Astrocyte (in vitro differentiated cells and primary cell): Measurements from ENCODE around the gene TWIST2. TPM values are rescaled to one million over a fixed set of nuclear protein-coding genes. Genes with fewer than 3 reads are reported as not detected.

Experiments used
- DNase-seq: peaks from one replicate; pipeline ENCODE4 v3.0.0-alpha.2; 2010; ENCODE audit warnings: low read depth
- FAIRE-seq: peaks from 2 replicates; lab custom pipeline; 2011; peaks lifted over from hg19 to GRCh38; lab: Jason Lieb, UNC
- H2AFZ ChIP-seq: 2 replicates; pipeline ENCODE4 v1.6.0; 2012; ENCODE audit warnings: low read depth, low read length, inconsistent platforms
- H3K27ac ChIP-seq: 2 replicates; pipeline ENCODE4 v1.5.1; 2011; ENCODE audit warnings: low read depth, low read length, inconsistent platforms
- H3K27me3 ChIP-seq: 2 replicates; pipeline ENCODE4 v1.6.0; 2011; ENCODE audit warnings: low read length, inconsistent platforms; ENCODE audit not compliant: insufficient read depth
- H3K36me3 ChIP-seq: 2 replicates; pipeline ENCODE4 v1.5.1; 2011; ENCODE audit warnings: low read length, inconsistent platforms; ENCODE audit not compliant: insufficient read depth
- H3K4me1 ChIP-seq: 2 replicates; pipeline ENCODE4 v1.5.1; 2011; ENCODE audit warnings: low read length, inconsistent platforms; ENCODE audit not compliant: insufficient read depth
- H3K4me2 ChIP-seq: 2 replicates; pipeline ENCODE4 v1.6.0; 2012; ENCODE audit warnings: low read length, inconsistent platforms
- H3K4me3 ChIP-seq: 2 replicates; pipeline ENCODE4 v1.5.1; 2011; ENCODE audit warnings: low read depth, mild to moderate bottlenecking, low read length, inconsistent platforms; ENCODE audit not compliant: insufficient read depth
- H3K79me2 ChIP-seq: 2 replicates; pipeline ENCODE4 v1.6.0; 2012; ENCODE audit warnings: mild to moderate bottlenecking, low read length, inconsistent platforms; ENCODE audit not compliant: insufficient read depth
- H3K9ac ChIP-seq: 2 replicates; pipeline ENCODE4 v1.6.0; 2012; ENCODE audit warnings: mild to moderate bottlenecking, low read length, inconsistent platforms
- H3K9me3 ChIP-seq: 2 replicates; pipeline ENCODE4 v1.5.1; 2012; ENCODE audit warnings: low read depth, mild to moderate bottlenecking, low read length, inconsistent platforms; ENCODE audit not compliant: insufficient read depth
- H4K20me1 ChIP-seq: 2 replicates; pipeline ENCODE4 v1.6.0; 2012; ENCODE audit warnings: low read length, inconsistent platforms; ENCODE audit not compliant: insufficient read depth
- H3K27ac Mint-ChIP-seq: one replicate; pipeline ENCODE4 v1.8.0; 2021; ENCODE audit warnings: mild to moderate bottlenecking, mixed read lengths; ENCODE audit not compliant: unreplicated experiment
- H3K27me3 Mint-ChIP-seq: one replicate; pipeline ENCODE4 v1.8.0; 2021; ENCODE audit warnings: low read depth, mixed read lengths; ENCODE audit not compliant: unreplicated experiment
- H3K36me3 Mint-ChIP-seq: one replicate; pipeline ENCODE4 v1.8.0; 2021; ENCODE audit warnings: low read depth, mixed read lengths; ENCODE audit not compliant: unreplicated experiment
- H3K4me1 Mint-ChIP-seq: one replicate; pipeline ENCODE4 v1.8.0; 2021; ENCODE audit warnings: low read depth, mixed read lengths; ENCODE audit not compliant: unreplicated experiment
- H3K4me3 Mint-ChIP-seq: one replicate; pipeline ENCODE4 v1.8.0; 2021; ENCODE audit warnings: mild to moderate bottlenecking, moderate library complexity, mixed read lengths; ENCODE audit not compliant: unreplicated experiment
- H3K9me3 Mint-ChIP-seq: one replicate; pipeline ENCODE4 v1.8.0; 2021; ENCODE audit warnings: mild to moderate bottlenecking, mixed read lengths; ENCODE audit not compliant: unreplicated experiment
- EZH2 ChIP-seq: IDR thresholded peaks from 2 replicates; pipeline ENCODE4 v1.6.1; 2012; ENCODE audit warnings: mild to moderate bottlenecking, low read length, inconsistent platforms; ENCODE audit not compliant: insufficient read depth
- total RNA-seq: library from RNA; stranded (reverse); gene quantifications from 2 replicates; pipeline ENCODE4 v1.2.1, GENCODE V29; 2021
- TF ChIP-seq, protein P1 (sequence below): IDR thresholded peaks from 2 replicates; pipeline ENCODE4 v1.5.1; 2011; ENCODE audit warnings: low read depth, mild to moderate bottlenecking, inconsistent platforms, low read length, moderate library complexity; ENCODE audit not compliant: insufficient read depth

TWIST2 gene
- total RNA-seq, 1 donor from 2014 or later, result 3.2 TPM

DNA sequence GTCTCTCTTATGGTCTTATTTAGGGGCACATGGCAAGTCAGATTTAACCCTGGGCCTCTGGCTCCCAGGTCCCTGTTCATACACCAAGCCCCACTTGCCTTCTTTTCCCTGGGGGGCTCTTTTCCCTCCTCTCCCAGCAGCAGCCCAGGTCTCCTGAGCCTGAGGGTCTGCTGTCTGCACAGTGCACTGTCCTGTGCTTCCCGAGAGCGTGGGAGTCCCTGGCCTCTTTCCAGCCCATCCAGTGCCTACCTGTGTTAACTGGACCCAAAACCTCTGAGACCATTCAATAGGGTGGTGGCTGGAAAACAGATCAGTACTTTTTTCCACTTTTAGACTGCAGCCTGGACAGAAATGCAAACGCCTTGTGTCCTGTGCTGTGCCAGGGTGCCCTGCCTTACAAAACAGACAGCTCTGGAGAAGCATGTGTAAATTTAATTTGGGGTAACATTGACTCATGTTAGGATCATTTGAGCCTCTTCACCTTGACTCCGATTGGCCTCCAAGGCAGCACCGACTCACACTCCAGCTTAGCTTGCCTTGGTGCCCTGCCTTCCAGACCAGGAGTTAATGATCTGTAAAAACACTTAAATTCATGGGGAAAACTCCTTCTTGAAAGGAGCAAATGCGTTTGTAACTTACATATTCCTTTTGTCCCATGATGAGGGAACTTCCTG, 34.3 kb downstream of the TWIST2 start:
- no peak overlapping the region for H3K4me3 Mint-ChIP-seq
- H3K4me1 Mint-ChIP-seq, result peaks cover 11% of the 10 kb centered on the region
- Histone ChIP-seq H3K36me3 (no peaks in the 10 kb centered on the region), H2AFZ (no peak overlapping the region), H3K4me2 (no peak overlapping the region), H3K27ac (no peak overlapping the region), H3K4me3 (no peak overlapping the region), H4K20me1 (peaks cover 74% of the 10 kb centered on the region), H3K27me3 (no peaks in the 10 kb centered on the region), H3K9ac (no peak overlapping the region), H3K4me1 (peaks cover 9% of the 10 kb centered on the region), H3K9me3 (no peaks in the 10 kb centered on the region), H3K79me2 (peaks cover 22% of the 10 kb centered on the region)
- H3K36me3 Mint-ChIP-seq, result no peaks in the 10 kb centered on the region
- H3K9me3 Mint-ChIP-seq, result no peaks in the 10 kb centered on the region
- peak overlapping the region; percentile 56 for H3K27ac Mint-ChIP-seq
- FAIRE-seq (no peak), DNase-seq (no peak)
- peaks cover 33% of the 10 kb centered on the region for H3K27me3 Mint-ChIP-seq
- TF ChIP-seq, protein P1, sequence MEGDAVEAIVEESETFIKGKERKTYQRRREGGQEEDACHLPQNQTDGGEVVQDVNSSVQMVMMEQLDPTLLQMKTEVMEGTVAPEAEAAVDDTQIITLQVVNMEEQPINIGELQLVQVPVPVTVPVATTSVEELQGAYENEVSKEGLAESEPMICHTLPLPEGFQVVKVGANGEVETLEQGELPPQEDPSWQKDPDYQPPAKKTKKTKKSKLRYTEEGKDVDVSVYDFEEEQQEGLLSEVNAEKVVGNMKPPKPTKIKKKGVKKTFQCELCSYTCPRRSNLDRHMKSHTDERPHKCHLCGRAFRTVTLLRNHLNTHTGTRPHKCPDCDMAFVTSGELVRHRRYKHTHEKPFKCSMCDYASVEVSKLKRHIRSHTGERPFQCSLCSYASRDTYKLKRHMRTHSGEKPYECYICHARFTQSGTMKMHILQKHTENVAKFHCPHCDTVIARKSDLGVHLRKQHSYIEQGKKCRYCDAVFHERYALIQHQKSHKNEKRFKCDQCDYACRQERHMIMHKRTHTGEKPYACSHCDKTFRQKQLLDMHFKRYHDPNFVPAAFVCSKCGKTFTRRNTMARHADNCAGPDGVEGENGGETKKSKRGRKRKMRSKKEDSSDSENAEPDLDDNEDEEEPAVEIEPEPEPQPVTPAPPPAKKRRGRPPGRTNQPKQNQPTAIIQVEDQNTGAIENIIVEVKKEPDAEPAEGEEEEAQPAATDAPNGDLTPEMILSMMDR, result no peak
- TF ChIP-seq EZH2, result no peak

DNA sequence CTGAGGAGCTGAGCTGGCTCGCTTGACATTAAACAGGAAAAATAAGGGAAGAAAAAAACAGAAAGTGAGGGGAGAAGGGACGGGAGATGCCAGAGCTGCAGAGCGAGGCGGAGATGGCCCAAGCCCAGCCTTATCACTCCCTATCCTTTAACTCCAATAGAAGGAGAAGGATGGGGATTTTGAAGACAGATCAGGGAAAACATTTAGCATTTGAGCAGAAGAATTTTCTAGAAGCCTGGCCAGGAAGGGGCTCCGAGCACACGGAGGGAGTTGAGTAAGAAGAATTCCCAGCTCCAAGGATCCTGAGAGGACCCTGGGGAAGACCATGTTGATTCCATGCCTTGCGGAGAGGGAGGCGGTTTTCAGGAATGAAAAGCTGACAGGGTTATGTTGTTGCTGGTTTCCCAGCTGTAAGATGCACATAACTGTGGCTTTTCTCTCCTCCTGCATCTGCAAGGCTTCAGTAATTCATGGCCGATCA, 35.6 kb downstream of the TWIST2 start:
- Histone ChIP-seq H3K4me1 (peaks cover 9% of the 10 kb centered on the region), H2AFZ (no peak overlapping the region), H3K4me2 (no peak overlapping the region), H4K20me1 (peaks cover 77% of the 10 kb centered on the region), H3K36me3 (no peaks in the 10 kb centered on the region), H3K27me3 (no peaks in the 10 kb centered on the region), H3K79me2 (peaks cover 19% of the 10 kb centered on the region), H3K9me3 (no peaks in the 10 kb centered on the region), H3K9ac (no peak overlapping the region), H3K4me3 (no peak overlapping the region), H3K27ac (no peak overlapping the region)
- no peaks in the 10 kb centered on the region for H3K9me3 Mint-ChIP-seq
- peaks cover 11% of the 10 kb centered on the region for H3K4me1 Mint-ChIP-seq
- no peak overlapping the region for H3K27ac Mint-ChIP-seq
- peak; percentile 65 for DNase-seq
- TF ChIP-seq, protein P1, result no peak
- no peak for TF ChIP-seq EZH2
- H3K4me3 Mint-ChIP-seq, result no peak overlapping the region
- peaks cover 34% of the 10 kb centered on the region for H3K27me3 Mint-ChIP-seq
- FAIRE-seq, result peak; percentile 54
- no peaks in the 10 kb centered on the region for H3K36me3 Mint-ChIP-seq
